ENCODE data around the gene MAPK8.
"Not testable (repeated sequence)": the region's sequence is repeated elsewhere in the genome, so short reads cannot be mapped to it uniquely, and the experiment has no call there.

MAPK8 gene

GRCh38 chr10:48343106-48343505 is 36.6 kb downstream of the MAPK8 start:
- no peak for TF ChIP-seq CTCF (conservative IDR thresholded peaks at IDR 0.05; ENCODE audit: low read depth, low read length)
- Histone ChIP-seq H3K27me3 (ENCODE audit: insufficient read depth, low read depth) (no peaks in the 10 kb centered on the region), H3K79me2 (ENCODE audit: insufficient read depth, low read depth) (peaks cover 14% of the 10 kb centered on the region; the same call in 1 of the 2 replicates), H4K20me1 (ENCODE audit: insufficient read depth) (no peaks in the 10 kb centered on the region), H3K4me1 (ENCODE audit: low read depth, poor library complexity, severe bottlenecking) (peaks cover 74% of the 10 kb centered on the region), H3K27ac (peak overlapping the region; percentile 73), H2AFZ (ENCODE audit: low read depth) (no peak overlapping the region), H3K4me2 (peak overlapping the region; percentile 85), H3K4me3 (IDR thresholded peaks at IDR 0.05; ENCODE audit: insufficient read depth, low read depth, low read length) (no peak overlapping the region), H3K36me3 (ENCODE audit: insufficient read depth) (no peaks in the 10 kb centered on the region), H3K9ac (no peak overlapping the region; the same call in 1 of the 2 replicates)

GRCh38 chr10:48343921-48344598 is 37.6 kb downstream of the MAPK8 start:
- peak overlapping the region; percentile 73 for H3K27ac ChIP-seq
- no peak for TF ChIP-seq CTCF (conservative IDR thresholded peaks at IDR 0.05; ENCODE audit: low read depth, low read length)
- peak overlapping the region; percentile 85 for H3K4me2 ChIP-seq

GRCh38 chr10:48346248-48346647 is 39.8 kb downstream of the MAPK8 start:
- not testable (repeated sequence) for H3K4me3 ChIP-seq (IDR thresholded peaks at IDR 0.05; ENCODE audit: insufficient read depth, low read depth, low read length); H3K27me3 ChIP-seq (ENCODE audit: insufficient read depth, low read depth); H4K20me1 ChIP-seq (ENCODE audit: insufficient read depth); H3K36me3 ChIP-seq (ENCODE audit: insufficient read depth); H3K4me2 ChIP-seq; H3K9ac ChIP-seq; H3K27ac ChIP-seq; H2AFZ ChIP-seq (ENCODE audit: low read depth)
- H3K4me1 ChIP-seq (ENCODE audit: low read depth, poor library complexity, severe bottlenecking): peaks cover 47% of the 10 kb centered on the region
- peaks cover 14% of the 10 kb centered on the region; the same call in 1 of the 2 replicates for H3K79me2 ChIP-seq (ENCODE audit: insufficient read depth, low read depth)

More at GRCh38 chr10:48343921-48344598, 37.6 kb downstream of the MAPK8 start:
- Histone ChIP-seq H3K27me3 (ENCODE audit: insufficient read depth, low read depth) (no peaks in the 10 kb centered on the region), H2AFZ (ENCODE audit: low read depth) (no peak overlapping the region), H3K9ac (no peak overlapping the region; the same call in 1 of the 2 replicates), H3K4me3 (IDR thresholded peaks at IDR 0.05; ENCODE audit: insufficient read depth, low read depth, low read length) (no peak overlapping the region), H3K36me3 (ENCODE audit: insufficient read depth) (no peaks in the 10 kb centered on the region), H3K4me1 (ENCODE audit: low read depth, poor library complexity, severe bottlenecking) (peaks cover 69% of the 10 kb centered on the region), H3K79me2 (ENCODE audit: insufficient read depth, low read depth) (peaks cover 14% of the 10 kb centered on the region; the same call in 1 of the 2 replicates), H4K20me1 (ENCODE audit: insufficient read depth) (no peaks in the 10 kb centered on the region)

GRCh38 chr10:48347539-48347938 is 41.1 kb downstream of the MAPK8 start:
- H4K20me1 ChIP-seq (ENCODE audit: insufficient read depth); H3K4me2 ChIP-seq; H3K27ac ChIP-seq; H3K9ac ChIP-seq; H2AFZ ChIP-seq (ENCODE audit: low read depth); H3K27me3 ChIP-seq (ENCODE audit: insufficient read depth, low read depth); H3K4me3 ChIP-seq (IDR thresholded peaks at IDR 0.05; ENCODE audit: insufficient read depth, low read depth, low read length); H3K36me3 ChIP-seq (ENCODE audit: insufficient read depth): not testable (repeated sequence)
- H3K4me1 ChIP-seq (ENCODE audit: low read depth, poor library complexity, severe bottlenecking): peaks cover 35% of the 10 kb centered on the region
- H3K79me2 ChIP-seq (ENCODE audit: insufficient read depth, low read depth): peaks cover 11% of the 10 kb centered on the region; the same call in 1 of the 2 replicates

GRCh38 chr10:48347943-48348342 is 41.5 kb downstream of the MAPK8 start:
- H3K4me3 ChIP-seq (IDR thresholded peaks at IDR 0.05; ENCODE audit: insufficient read depth, low read depth, low read length); H3K9ac ChIP-seq; H3K27me3 ChIP-seq (ENCODE audit: insufficient read depth, low read depth); H3K27ac ChIP-seq; H2AFZ ChIP-seq (ENCODE audit: low read depth); H3K36me3 ChIP-seq (ENCODE audit: insufficient read depth); H3K79me2 ChIP-seq (ENCODE audit: insufficient read depth, low read depth); H3K4me2 ChIP-seq; H4K20me1 ChIP-seq (ENCODE audit: insufficient read depth): not testable (repeated sequence)
- peaks cover 31% of the 10 kb centered on the region for H3K4me1 ChIP-seq (ENCODE audit: low read depth, poor library complexity, severe bottlenecking)

- Histone ChIP-seq H3K4me3 (IDR thresholded peaks at IDR 0.05; ENCODE audit: insufficient read depth, low read depth, low read length) (no peak overlapping the region), H3K79me2 (ENCODE audit: insufficient read depth, low read depth) (no peaks in the 10 kb centered on the region; the same call in 1 of the 2 replicates), H3K4me2 (no peak overlapping the region), H3K9ac (no peak overlapping the region), H3K4me1 (ENCODE audit: low read depth, poor library complexity, severe bottlenecking) (no peaks in the 10 kb centered on the region), H3K36me3 (ENCODE audit: insufficient read depth) (no peaks in the 10 kb centered on the region), H3K27me3 (ENCODE audit: insufficient read depth, low read depth) (no peaks in the 10 kb centered on the region), H2AFZ (ENCODE audit: low read depth) (no peak overlapping the region), H3K27ac (no peak overlapping the region), H4K20me1 (ENCODE audit: insufficient read depth) (no peaks in the 10 kb centered on the region)
- no peak for TF ChIP-seq CTCF (conservative IDR thresholded peaks at IDR 0.05; ENCODE audit: low read depth, low read length)
Measured at GRCh38 chr10:48353246-48353645, 46.8 kb downstream of the MAPK8 start.

All from KMS-11 (cell line).